Ecto neural progenitor cell (in vitro differentiated cells): Measurements from ENCODE around the gene DNAJC2.

ENCODE experiments used
- DNase-seq: peaks from one replicate; pipeline ENCODE4 v3.0.0-alpha.2; 2018; ENCODE audit warnings: low spot score

Gene DNAJC2, protein sequence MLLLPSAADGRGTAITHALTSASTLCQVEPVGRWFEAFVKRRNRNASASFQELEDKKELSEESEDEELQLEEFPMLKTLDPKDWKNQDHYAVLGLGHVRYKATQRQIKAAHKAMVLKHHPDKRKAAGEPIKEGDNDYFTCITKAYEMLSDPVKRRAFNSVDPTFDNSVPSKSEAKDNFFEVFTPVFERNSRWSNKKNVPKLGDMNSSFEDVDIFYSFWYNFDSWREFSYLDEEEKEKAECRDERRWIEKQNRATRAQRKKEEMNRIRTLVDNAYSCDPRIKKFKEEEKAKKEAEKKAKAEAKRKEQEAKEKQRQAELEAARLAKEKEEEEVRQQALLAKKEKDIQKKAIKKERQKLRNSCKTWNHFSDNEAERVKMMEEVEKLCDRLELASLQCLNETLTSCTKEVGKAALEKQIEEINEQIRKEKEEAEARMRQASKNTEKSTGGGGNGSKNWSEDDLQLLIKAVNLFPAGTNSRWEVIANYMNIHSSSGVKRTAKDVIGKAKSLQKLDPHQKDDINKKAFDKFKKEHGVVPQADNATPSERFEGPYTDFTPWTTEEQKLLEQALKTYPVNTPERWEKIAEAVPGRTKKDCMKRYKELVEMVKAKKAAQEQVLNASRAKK

DNA sequence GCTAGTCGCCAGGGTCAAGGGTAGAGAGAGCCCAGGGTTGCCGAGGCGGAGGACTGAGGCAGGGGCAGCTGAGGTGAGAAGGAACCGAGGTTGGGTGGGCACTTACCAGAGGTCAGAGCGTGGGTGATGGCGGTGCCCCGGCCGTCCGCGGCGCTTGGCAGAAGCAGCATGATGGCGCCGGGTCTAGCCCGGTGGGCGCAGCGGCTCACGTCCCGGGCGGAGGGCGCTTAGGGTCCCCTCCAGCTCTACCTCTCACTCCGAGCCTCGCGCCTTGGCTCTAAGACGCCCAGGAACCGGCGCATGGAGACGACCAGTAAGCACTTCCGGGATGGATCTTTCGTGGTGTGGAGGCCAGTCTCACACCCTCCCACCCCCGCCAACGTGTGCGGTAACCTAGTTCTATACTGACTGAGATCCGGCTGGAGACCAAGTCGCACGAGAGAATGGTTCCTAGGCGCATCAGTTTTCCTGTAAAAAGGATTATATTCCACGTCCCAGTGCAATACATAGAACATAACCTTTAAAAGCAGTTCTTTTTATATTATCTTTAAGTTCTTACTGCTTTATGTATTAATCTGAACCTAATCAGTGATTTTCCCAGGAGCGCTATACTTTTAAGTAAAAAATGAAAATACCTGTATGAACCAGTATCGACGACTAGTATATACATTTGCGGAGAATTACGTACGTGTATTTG, at the start of gene DNAJC2:
Gene DNAJC2 (minus strand): TSS at position 315 of the 697 bp plus-strand sequence. CDS start 145 bp downstream, at position 170.
- DNase-seq, result peak; percentile 88

DNA sequence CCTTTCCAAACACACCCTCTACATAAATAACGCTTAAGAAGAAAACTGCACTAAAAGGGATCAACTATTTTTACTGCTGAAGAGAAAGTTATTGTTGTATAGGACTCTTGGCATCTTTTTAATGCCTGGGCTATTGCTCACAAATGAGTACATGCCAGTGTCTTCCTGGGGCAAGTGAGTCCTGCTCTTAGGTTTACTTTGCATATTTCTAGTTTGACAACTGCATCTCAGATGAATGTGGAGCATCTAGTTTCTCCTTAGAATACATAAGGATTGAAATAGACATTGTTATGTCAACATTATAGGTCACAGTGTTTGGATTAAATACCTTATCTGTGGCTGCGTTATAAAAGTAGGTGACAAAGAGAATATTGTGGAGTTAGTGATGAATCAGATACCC, 47.4 kb upstream of the DNAJC2 start:
- DNase-seq, result no peak

- DNase-seq, result no peak
Measured at GRCh38 chr7:103391150-103391549, 46.6 kb upstream of the DNAJC2 start.

DNA sequence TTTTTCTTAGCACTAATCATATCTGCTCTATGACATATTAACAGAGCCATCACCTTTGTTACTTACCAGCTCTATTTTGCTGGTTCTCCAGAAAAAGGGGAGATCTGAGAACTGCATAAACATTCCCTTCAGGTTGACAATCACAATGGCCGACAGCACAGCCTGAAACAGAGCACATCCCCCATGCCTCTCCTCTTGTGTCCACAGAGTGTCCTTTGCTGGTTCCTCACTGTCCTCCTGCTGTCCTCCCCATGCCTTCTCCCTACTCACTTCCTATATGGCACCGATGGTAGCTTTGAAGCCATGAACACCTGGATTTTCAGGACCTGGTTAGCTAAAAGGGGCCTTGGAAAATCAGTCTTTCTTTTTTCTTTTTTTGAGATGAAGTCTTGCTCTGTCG, 44.7 kb upstream of the DNAJC2 start:
- DNase-seq, result no peak

GRCh38 chr7:103388469-103389140, 44.0 kb upstream of the DNAJC2 start:
- no peak for DNase-seq

GRCh38 chr7:103387242-103387641, 42.7 kb upstream of the DNAJC2 start:
- no peak for DNase-seq

GRCh38 chr7:103382032-103382402, 37.5 kb upstream of the DNAJC2 start:
- no peak for DNase-seq

GRCh38 chr7:103381280-103382031, 36.9 kb upstream of the DNAJC2 start:
- DNase-seq, result no peak

DNA sequence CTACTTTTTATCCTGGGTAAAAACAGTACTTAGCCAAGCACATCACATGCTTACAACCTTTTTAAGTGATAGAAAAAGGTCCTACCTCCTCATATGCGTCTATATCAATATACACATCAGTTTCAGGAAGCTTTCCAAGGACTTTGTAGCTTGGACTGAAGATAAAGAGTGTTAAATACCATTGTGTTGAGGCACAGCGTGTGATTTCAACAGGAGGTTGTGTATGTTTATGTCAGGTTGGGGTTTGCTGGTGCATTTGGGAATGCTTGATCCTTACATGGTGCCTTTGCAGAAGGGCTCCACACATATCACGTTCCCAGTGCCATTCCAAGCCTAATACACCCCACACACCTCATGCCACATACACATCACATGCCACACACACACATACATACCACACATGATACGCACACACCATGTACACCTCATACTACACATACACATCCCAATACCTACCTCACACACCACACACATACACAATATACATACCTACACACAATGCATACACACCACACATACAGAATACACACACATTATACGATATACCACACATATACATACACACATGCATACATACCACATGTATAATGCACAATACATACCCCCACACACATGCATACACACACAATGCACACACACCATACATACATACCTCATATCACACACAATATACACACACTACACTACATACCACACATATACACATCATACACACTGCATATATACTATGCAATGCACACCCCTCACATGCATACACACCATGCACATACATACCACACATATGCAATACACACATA, 36.0 kb upstream of the DNAJC2 start:
- DNase-seq, result no peak

DNA sequence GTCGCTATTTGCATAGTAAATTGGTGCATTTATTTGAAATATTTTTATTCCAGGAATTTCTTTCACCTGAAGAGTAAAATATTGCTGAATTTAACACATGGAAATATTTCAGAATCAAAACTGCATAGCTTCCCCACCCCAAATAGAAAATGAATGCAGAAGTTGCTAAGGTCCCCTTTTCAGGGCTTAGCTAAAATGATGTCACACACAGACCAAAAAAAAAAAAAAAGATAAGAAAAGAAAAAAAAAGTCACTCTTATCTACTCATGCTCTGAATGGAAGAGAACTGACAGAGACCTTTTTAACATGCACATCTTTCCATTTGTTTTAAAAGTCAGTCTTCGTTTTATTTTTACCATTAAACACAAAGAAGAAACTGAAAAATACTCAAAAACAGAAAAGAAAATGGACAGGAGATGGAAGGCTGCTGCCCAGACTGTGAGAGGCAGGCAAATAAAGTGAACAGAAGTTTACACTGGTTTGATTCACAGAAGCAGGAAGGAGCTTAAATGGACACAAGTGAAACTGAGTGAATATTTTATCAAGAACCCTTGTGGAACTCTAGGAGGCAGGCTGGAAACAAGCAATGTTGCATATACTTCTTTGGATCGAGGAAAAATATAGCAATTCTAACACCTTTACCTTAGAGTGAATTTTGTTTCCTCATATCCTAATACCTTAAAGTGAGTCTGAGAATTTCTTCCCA, 34.9 kb upstream of the DNAJC2 start:
- no peak for DNase-seq

GRCh38 chr7:103373866-103374643, 29.5 kb upstream of the DNAJC2 start:
- DNase-seq, result no peak

GRCh38 chr7:103369432-103369831, 24.9 kb upstream of the DNAJC2 start:
- DNase-seq, result no peak

GRCh38 chr7:103349805-103350204, 5.2 kb upstream of the DNAJC2 start:
- no peak for DNase-seq

- DNase-seq, result no peak
Measured at GRCh38 chr7:103348959-103349358, 4.4 kb upstream of the DNAJC2 start.

GRCh38 chr7:103348452-103348851, 3.9 kb upstream of the DNAJC2 start:
- DNase-seq, result no peak

GRCh38 chr7:103347507-103348267, 3.1 kb upstream of the DNAJC2 start, which contains the start of gene PSMC2:
PSMC2 (plus strand) TSS chr7:103347643; CDS start chr7:103347712, 69 bp downstream.
- peak; percentile 78 for DNase-seq

GRCh38 chr7:103346396-103346795, 1.8 kb upstream of the DNAJC2 start:
- DNase-seq, result no peak

- DNase-seq, result no peak
Measured at GRCh38 chr7:103343758-103344452, 662 bp downstream of the DNAJC2 start.
